Measurements from ENCODE around the gene MORN5.

GRCh38 chr9:122124048-122124447 is 35.7 kb upstream of the MORN5 start:
- TF ChIP-seq CTCF (IDR thresholded peaks at IDR 0.05) (no peak), POLR2A (IDR thresholded peaks at IDR 0.05) (no peak)

All from testis (tissue), 2 donors.